ENCODE measurements around the gene DNAJB5.
"Not testable (repeated sequence)": the region's sequence is repeated elsewhere in the genome, so short reads cannot be mapped to it uniquely, and the experiment has no call there.

DNAJB5 gene

GRCh38 chr9:34989003-34989945 is at the start of gene DNAJB5:
Gene DNAJB5, plus strand, starts transcription at chr9:34989745. Its CDS starts 886 bp downstream, at chr9:34990631.
- DNase-seq (ENCODE audit: insufficient read length, low spot score) (peak; percentile 92), FAIRE-seq (peak; percentile 71)
- TF ChIP-seq POLR2A (IDR thresholded peaks at IDR 0.05; ENCODE audit: low read depth, low read length) = 0 out of 2 replicates have a peak, but pooled peaks have one; percentile 37

- DNase-seq (ENCODE audit: insufficient read length, low spot score) = not testable (repeated sequence)
Observed at GRCh38 chr9:34939989-34940388, 49.6 kb upstream of the DNAJB5 start.

GRCh38 chr9:34948451-34948850 is 41.1 kb upstream of the DNAJB5 start:
- DNase-seq (ENCODE audit: insufficient read length, low spot score) (no peak), FAIRE-seq (no peak)
- TF ChIP-seq POLR2A (IDR thresholded peaks at IDR 0.05; ENCODE audit: low read depth, low read length) = no peak

More at GRCh38 chr9:34939989-34940388, 49.6 kb upstream of the DNAJB5 start:
- FAIRE-seq = not testable (repeated sequence)

- no peak for FAIRE-seq
- TF ChIP-seq POLR2A (IDR thresholded peaks at IDR 0.05; ENCODE audit: low read depth, low read length) = no peak
- DNase-seq (ENCODE audit: insufficient read length, low spot score) = no peak
Observed at GRCh38 chr9:34954225-34954624, 35.3 kb upstream of the DNAJB5 start.

DNA sequence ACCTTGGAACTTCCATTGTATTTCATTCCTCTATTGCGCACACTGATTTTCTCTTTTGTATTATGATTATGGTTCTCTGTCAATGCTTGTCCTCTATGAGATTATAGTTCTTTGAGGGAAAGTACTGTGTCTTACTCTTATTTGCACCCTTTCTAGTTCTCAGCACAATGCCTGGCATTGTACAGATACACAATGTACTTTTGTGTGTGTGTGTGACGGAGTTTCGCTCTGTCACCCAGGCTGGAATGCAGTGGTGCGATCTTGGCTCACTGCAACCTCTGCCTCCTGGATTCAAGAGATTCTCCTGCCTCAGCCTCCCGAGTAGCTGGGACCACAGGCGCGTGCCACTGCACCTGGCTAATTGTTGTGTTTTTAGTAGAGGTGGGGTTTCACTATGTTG is 33.5 kb upstream of the DNAJB5 start:
- FAIRE-seq; DNase-seq (ENCODE audit: insufficient read length, low spot score): not testable (repeated sequence)

GRCh38 chr9:34956648-34957047 is 32.9 kb upstream of the DNAJB5 start:
- DNase-seq (ENCODE audit: insufficient read length, low spot score) (no peak), FAIRE-seq (no peak)
- TF ChIP-seq POLR2A (IDR thresholded peaks at IDR 0.05; ENCODE audit: low read depth, low read length) = no peak

- FAIRE-seq = no peak
- no peak for DNase-seq (ENCODE audit: insufficient read length, low spot score)
Observed at GRCh38 chr9:34957492-34958410, 31.8 kb upstream of the DNAJB5 start, which contains the start of gene PHF24. Gene PHF24, plus strand, starts transcription at chr9:34958285. Its CDS starts 13,014 bp downstream, at chr9:34971299.

DNA sequence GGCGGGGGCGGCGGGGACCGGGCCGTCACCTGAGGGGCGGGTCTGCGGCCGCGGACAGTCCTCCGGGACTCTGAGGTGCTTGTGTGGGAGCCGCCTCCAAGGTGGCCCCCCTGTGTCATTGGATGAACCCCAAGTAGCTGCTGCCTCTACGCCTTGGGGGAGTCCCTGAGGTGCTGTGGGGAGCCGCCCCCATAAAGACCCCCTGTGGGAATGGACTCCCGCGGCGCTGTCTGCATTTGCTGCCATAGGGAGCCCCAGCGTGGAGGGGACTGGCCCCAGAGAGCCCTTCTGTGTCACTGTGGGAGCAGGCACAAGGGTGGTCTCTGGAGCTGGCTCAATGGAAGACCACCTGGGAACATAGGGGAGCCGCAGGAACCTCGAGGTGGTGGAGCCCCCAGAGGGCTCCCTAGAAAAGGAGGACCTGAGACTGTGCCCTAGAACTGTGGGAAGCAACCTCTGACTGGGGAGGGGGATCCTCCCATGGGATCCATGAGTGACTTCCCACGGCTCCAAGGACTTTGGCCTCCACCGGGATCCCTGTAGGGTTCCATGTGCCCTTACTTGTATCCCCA is 31.0 kb upstream of the DNAJB5 start:
- FAIRE-seq = no peak
- DNase-seq (ENCODE audit: insufficient read length, low spot score) = no peak

More at GRCh38 chr9:34957492-34958410, 31.8 kb upstream of the DNAJB5 start, which contains the start of gene PHF24:
- TF ChIP-seq POLR2A (IDR thresholded peaks at IDR 0.05; ENCODE audit: low read depth, low read length) = no peak

GRCh38 chr9:34959461-34959860 is 30.1 kb upstream of the DNAJB5 start:
- TF ChIP-seq POLR2A (IDR thresholded peaks at IDR 0.05; ENCODE audit: low read depth, low read length) = no peak
- DNase-seq (ENCODE audit: insufficient read length, low spot score) (no peak), FAIRE-seq (no peak)

More for the DNA sequence above, 31.0 kb upstream of the DNAJB5 start:
- no peak for TF ChIP-seq POLR2A (IDR thresholded peaks at IDR 0.05; ENCODE audit: low read depth, low read length)

DNA sequence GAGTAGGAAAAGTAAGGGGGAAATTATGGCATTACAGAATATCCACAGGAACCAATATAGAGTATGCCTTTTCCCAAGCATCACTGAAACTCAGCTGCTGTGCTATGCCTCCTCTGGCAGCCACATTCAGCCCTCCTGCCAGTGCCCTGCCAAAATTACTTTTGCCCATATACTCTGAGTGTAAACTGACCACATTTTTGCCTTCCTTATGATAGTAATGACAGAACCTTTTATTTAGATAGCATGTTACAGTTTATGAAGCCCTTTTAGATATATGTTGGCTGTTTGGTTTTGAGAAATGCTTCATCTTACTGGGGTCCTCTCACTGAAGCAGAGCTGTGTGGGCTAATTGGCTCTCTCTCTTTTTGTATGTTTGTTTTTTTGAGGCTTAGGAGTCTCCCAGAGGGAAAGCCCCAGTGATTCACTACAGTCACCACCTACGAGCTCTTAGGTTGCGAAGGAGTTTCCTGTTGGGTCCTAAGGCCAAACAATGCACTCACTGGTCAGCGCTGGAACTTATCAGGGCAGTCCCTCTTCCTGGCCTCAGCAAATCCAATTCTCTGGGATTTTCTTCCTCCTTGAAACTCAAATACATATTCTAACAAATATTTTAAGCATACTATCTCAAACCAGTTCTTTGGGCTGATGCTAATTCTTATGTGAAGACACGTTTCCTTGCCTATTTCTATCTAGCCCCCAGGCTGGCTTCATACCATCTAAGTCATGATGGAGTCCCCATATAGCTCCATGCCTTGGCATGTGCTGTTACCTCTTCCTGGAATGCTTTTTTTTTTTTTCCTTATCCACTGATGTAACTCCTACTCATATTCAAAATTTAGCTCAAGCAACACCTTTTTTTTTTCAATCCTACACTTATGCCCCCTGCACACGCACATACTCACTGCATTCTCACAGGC is 27.7 kb upstream of the DNAJB5 start:
- peak; percentile 23 for FAIRE-seq

DNA sequence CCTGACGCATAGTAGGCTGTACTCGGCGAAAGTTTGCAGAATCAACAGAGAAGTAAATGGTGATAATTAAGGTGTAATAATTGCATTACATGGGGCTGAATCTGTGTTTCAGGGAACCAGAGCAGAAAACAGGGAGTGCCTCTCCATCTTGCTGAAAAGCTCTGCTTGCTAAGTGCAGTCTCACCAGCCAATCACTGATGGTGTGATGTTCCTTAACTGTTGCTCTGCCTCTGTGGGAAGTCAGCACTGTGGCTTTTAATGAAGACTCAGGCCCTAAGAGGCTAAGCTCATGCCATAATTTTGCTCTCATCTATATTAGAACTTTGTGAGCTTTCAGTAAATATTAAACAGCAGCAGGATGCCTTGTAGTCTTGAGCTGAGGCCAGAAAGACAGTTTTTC is 27.0 kb upstream of the DNAJB5 start:
- no peak for TF ChIP-seq POLR2A (IDR thresholded peaks at IDR 0.05; ENCODE audit: low read depth, low read length)
- DNase-seq (ENCODE audit: insufficient read length, low spot score) (no peak), FAIRE-seq (no peak)

More for the DNA sequence above, 27.7 kb upstream of the DNAJB5 start:
- no peak for TF ChIP-seq POLR2A (IDR thresholded peaks at IDR 0.05; ENCODE audit: low read depth, low read length)
- peak; percentile 32 for DNase-seq (ENCODE audit: insufficient read length, low spot score)

- no peak for TF ChIP-seq POLR2A (IDR thresholded peaks at IDR 0.05; ENCODE audit: low read depth, low read length)
- FAIRE-seq = no peak
- no peak for DNase-seq (ENCODE audit: insufficient read length, low spot score)
Observed at GRCh38 chr9:34963552-34963951, 26.0 kb upstream of the DNAJB5 start.

GRCh38 chr9:34964458-34964857 is 25.1 kb upstream of the DNAJB5 start:
- no peak for TF ChIP-seq POLR2A (IDR thresholded peaks at IDR 0.05; ENCODE audit: low read depth, low read length)
- no peak for FAIRE-seq
- no peak for DNase-seq (ENCODE audit: insufficient read length, low spot score)

Data from H54 (cell line).